Mammary epithelial cell (primary cell): ENCODE measurements around the gene SCRN3.

Experiments used
- EZH2 ChIP-seq: IDR thresholded peaks from 2 replicates; pipeline ENCODE4 v1.6.1; 2012; ENCODE audit warnings: low read length, inconsistent platforms, borderline replicate concordance
- TF ChIP-seq, protein P1 (sequence below), 2 donors: IDR thresholded peaks in 1 of 2; conservative IDR thresholded peaks in 1 of 2; 2 replicates each; pipeline ENCODE4 v1.5.1; 2011 to 2012; ENCODE audit warnings: inconsistent platforms in 2 of 2, low read length in 2 of 2, mild to moderate bottlenecking in 2 of 2, control low read depth in 1 of 2, low read depth in 1 of 2; ENCODE audit not compliant: insufficient read depth in 1 of 2; ENCODE audit errors: extremely low read depth in 1 of 2

DNA sequence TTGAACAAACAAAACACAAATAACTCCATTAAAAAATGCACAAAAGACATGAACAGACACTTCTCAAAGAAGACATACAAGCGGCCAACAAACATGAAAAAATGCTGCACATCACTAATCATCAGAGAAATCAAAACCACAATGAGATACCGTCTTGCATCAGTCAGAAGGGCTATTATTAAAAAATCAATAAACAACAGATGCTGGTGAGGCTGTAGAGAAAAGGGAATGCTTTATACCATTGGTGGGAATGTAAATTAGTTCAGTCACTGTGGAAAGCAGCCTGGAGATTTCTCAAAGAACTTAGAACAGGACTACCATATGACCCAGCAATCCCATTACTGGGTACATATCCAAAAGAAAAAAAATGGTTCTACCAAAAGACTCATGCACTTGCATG, 53.5 kb downstream of the SCRN3 start:
- no peak for TF ChIP-seq EZH2
- TF ChIP-seq, protein P1, sequence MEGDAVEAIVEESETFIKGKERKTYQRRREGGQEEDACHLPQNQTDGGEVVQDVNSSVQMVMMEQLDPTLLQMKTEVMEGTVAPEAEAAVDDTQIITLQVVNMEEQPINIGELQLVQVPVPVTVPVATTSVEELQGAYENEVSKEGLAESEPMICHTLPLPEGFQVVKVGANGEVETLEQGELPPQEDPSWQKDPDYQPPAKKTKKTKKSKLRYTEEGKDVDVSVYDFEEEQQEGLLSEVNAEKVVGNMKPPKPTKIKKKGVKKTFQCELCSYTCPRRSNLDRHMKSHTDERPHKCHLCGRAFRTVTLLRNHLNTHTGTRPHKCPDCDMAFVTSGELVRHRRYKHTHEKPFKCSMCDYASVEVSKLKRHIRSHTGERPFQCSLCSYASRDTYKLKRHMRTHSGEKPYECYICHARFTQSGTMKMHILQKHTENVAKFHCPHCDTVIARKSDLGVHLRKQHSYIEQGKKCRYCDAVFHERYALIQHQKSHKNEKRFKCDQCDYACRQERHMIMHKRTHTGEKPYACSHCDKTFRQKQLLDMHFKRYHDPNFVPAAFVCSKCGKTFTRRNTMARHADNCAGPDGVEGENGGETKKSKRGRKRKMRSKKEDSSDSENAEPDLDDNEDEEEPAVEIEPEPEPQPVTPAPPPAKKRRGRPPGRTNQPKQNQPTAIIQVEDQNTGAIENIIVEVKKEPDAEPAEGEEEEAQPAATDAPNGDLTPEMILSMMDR (conservative IDR thresholded peaks at IDR 0.05 in 1 of 2, IDR thresholded peaks at IDR 0.05 in 1 of 2; ENCODE audit: extremely low read depth in 1 of 2, insufficient read depth in 1 of 2, low read depth in 1 of 2, low read length in 2 of 2) = no peak
